Dedifferentiated amniotic fluid mesenchymal stem cell (primary cell): ENCODE data around the gene CACNA2D4.
"Not testable (repeated sequence)": the region's sequence is repeated elsewhere in the genome, so short reads cannot be mapped to it uniquely, and the experiment has no call there.

Experiments used
- DNase-seq: peaks from one replicate; pipeline ENCODE4 v3.0.0-alpha.2; 2016; ENCODE audit errors: extremely low spot score

Gene CACNA2D4, protein sequence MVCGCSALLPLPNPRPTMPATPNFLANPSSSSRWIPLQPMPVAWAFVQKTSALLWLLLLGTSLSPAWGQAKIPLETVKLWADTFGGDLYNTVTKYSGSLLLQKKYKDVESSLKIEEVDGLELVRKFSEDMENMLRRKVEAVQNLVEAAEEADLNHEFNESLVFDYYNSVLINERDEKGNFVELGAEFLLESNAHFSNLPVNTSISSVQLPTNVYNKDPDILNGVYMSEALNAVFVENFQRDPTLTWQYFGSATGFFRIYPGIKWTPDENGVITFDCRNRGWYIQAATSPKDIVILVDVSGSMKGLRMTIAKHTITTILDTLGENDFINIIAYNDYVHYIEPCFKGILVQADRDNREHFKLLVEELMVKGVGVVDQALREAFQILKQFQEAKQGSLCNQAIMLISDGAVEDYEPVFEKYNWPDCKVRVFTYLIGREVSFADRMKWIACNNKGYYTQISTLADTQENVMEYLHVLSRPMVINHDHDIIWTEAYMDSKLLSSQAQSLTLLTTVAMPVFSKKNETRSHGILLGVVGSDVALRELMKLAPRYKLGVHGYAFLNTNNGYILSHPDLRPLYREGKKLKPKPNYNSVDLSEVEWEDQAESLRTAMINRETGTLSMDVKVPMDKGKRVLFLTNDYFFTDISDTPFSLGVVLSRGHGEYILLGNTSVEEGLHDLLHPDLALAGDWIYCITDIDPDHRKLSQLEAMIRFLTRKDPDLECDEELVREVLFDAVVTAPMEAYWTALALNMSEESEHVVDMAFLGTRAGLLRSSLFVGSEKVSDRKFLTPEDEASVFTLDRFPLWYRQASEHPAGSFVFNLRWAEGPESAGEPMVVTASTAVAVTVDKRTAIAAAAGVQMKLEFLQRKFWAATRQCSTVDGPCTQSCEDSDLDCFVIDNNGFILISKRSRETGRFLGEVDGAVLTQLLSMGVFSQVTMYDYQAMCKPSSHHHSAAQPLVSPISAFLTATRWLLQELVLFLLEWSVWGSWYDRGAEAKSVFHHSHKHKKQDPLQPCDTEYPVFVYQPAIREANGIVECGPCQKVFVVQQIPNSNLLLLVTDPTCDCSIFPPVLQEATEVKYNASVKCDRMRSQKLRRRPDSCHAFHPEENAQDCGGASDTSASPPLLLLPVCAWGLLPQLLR

GRCh38 chr12:1918081-1918883 is at the start of gene CACNA2D4:
Gene CACNA2D4, minus strand, starts transcription at chr12:1918652. Its CDS starts 179 bp downstream, at chr12:1918473.
- DNase-seq, result no peak

- DNase-seq, result no peak
Observed at GRCh38 chr12:1966561-1967226, 48.2 kb upstream of the CACNA2D4 start.

DNA sequence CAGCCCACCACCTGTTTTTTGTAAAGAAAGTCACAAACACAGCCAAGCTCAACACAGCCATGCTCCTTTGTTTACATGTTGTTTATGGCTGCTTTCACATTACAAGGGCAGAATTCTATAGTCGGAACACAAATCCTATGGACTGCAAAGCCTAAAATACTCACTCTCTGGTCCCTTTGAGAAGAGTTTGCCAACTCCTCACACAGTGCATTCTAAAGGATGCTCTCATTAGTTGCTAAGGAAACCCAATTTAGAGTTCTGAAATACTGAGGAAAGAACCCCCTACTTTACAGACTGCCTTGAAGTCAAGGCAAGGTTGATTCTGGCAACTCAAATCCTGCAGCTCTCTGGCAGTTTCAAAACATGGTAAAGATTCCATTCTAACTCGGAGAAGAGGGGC is 47.5 kb upstream of the CACNA2D4 start:
- DNase-seq, result no peak

GRCh38 chr12:1962051-1963020 is 43.9 kb upstream of the CACNA2D4 start:
- DNase-seq, result no peak

- no peak for DNase-seq
Observed at GRCh38 chr12:1956716-1957115, 38.3 kb upstream of the CACNA2D4 start.

- DNase-seq, result no peak
Observed at GRCh38 chr12:1949771-1950470, 31.5 kb upstream of the CACNA2D4 start.

- no peak for DNase-seq
Observed at GRCh38 chr12:1948883-1949282, 30.4 kb upstream of the CACNA2D4 start.

GRCh38 chr12:1947081-1947480 is 28.6 kb upstream of the CACNA2D4 start:
- peak; percentile 34 for DNase-seq

DNA sequence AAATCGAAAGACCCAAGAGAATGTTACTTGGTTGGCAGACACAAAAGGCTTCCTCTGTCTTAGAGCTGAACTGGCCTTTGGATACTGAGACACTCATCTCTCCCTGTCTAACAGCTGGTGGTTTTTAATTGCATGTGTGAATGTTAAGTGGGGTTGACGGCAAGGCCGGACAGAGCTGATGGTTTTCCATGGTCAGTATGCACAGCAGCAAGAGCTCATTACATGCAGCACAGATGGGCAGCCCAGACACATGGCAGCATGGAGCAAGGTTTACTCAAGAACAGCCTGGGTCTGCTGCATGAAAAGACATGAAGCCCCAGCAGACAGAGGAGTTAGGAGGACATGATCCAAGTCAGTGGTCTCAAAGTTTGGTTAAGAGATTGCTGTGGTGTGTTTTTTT is 27.8 kb upstream of the CACNA2D4 start:
- no peak for DNase-seq

GRCh38 chr12:1945502-1945901 is 27.1 kb upstream of the CACNA2D4 start:
- DNase-seq, result not testable (repeated sequence)

- peak; percentile 76 for DNase-seq
Observed at GRCh38 chr12:1939801-1940607, 21.6 kb upstream of the CACNA2D4 start.

DNA sequence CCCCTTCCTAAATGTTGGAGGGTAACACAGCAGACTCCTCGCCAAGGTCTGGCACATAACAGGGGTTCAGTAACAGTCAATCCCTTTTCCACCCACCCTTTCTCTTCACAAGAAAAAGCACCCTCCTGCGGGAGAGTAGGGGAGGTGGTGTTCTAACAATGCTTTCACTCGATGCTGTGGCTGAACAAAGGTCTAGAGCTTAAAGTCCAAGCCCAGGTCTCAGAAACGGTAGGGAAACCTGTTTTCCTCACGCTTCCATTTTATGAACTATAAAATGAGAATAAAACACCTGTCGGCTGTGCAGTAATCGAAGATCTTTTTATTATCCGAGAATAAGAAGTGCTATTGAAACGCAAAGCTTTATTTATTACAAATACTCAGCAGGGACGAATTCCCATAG is 20.9 kb upstream of the CACNA2D4 start:
- no peak for DNase-seq

- DNase-seq, result no peak
Observed at GRCh38 chr12:1937481-1938224, 19.2 kb upstream of the CACNA2D4 start.

GRCh38 chr12:1936406-1937320 is 18.2 kb upstream of the CACNA2D4 start:
- DNase-seq, result peak; percentile 51

DNA sequence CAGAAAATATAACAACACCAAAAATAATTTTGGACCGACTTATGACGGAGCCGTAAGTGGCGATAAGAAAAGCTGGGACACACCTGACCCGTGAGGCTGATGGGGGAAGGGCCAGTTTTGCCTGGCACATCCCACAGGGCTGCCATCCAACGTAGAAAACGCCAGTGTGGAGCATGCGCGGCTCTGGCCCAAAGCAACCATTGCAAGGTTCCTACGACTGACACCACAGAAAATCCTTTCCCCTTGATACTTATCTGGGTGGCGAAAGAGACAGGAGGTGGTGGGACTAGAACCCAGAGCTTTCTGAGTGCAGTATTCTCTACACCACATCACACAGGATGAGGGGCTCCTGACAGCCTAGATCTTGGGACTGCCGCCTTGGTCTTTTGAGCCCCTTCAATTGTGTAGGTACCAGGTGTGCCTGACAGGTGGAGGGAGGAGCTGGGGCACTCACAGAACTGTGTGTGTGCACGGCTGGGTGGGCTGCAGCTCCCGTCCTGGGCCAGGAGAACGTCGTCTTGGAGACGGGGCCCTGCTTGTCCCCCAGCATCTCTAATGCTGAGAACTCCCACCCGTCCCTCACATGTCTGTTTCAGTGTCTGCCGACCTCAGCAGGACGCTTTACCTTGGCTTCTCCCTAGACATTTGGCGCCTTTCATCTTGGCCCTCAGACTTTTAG is 17.4 kb upstream of the CACNA2D4 start:
- DNase-seq, result no peak

DNA sequence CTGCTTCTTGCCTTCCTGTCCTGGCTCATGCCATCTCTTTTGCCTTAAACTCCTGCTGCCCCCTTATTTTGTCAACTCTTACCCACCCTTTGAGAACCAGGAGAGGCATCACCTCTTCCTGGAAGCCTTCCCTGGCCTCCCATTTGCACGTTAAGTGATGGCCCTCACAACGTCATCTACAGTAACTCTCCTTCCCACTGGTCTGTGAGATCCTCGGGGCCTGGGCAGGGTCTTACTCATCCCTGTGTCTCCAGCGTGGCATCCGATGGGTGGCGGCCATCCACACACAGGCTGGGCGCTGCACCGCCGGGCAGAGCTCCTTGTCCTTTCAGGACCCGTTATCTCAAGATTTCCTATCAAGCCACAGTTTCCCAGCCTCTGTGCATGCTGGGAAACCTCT is 16.8 kb upstream of the CACNA2D4 start:
- no peak for DNase-seq
